GM18870 (cell line): ENCODE measurements around the gene S1PR3.

Experiments
- ATAC-seq: cut with Tn5 transposase; IDR thresholded peaks from one replicate; pipeline ENCODE4 v1.9.1; 2021; ENCODE audit warnings: moderate library complexity; ENCODE audit not compliant: unreplicated experiment

S1PR3 gene

DNA sequence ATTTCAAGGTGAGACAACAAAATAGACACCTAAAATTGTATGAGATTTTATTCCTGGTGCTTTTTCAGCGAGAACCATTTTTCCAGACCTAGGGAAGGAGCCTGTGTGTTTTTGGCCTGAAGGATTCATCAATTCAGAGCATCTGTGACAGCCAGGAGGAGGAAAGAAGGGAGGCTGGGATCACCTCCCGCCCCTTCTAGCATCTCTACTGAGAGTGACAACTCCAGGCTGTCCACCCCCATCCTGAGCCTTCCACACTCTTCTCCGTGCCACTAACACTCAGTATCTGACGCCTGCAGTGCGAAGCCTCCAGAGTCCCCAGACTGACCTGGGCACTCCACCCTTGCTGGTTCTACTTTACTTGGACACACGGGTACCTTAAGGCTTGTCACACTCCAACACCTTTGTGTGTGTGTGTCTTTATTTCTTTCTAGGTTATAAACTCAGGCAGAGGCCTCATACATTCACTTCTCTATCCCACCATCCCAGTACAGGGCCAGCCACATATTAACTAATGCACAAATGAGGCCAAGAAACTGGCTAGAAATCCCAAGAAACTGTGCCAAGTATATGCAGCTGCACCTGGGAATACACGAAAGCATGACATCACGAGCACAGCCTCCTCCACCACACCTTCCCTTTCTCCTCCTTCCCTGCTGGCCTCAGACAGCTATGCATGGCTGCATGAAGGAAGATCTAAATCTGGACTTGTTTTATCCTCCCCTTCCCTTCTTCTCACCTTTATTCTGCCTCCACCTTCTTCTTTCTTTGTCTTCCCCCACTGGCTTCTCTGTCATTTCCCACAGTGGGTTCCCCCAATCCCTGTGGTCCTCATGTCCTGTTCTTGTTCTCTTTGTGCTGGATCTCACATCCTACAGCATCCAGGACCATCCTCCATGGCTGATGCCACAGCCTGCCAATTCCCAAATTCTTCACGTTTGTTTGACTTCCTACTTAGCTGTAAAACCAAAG lies 16.0 kb downstream of the S1PR3 start:
- ATAC-seq: no peak

DNA sequence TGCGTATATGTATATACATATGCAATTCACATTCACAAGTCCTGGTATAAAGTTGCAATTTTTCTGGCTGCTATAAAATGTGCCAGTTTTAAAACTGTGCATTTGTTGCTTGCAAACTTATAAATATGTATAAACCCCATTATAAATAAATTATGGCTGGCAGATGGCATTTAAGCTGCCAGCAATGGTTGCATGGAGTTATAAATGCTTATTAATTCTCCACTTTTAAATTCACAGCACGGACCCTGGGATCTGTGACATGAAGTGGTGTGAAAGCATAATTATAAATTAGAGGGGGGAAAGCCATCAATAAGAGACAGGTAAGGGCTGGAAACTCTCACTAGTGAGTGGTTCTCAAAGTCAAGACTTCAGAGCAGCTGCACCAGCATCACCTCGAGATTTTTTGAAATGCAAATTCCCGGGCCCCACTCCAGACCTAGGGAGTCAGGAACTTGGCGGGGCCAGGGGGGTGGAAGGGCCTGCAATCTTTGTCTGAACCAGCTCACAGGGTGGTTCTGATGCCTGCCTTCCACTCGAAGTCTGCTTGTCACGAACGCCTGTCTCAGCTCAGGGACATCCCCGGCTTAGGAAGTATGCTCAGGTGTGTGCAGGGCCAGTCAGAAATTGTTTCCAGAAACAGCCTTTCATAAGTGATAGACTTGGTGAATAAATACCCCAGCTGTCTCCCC lies 16.9 kb downstream of the S1PR3 start:
- no peak for ATAC-seq

DNA sequence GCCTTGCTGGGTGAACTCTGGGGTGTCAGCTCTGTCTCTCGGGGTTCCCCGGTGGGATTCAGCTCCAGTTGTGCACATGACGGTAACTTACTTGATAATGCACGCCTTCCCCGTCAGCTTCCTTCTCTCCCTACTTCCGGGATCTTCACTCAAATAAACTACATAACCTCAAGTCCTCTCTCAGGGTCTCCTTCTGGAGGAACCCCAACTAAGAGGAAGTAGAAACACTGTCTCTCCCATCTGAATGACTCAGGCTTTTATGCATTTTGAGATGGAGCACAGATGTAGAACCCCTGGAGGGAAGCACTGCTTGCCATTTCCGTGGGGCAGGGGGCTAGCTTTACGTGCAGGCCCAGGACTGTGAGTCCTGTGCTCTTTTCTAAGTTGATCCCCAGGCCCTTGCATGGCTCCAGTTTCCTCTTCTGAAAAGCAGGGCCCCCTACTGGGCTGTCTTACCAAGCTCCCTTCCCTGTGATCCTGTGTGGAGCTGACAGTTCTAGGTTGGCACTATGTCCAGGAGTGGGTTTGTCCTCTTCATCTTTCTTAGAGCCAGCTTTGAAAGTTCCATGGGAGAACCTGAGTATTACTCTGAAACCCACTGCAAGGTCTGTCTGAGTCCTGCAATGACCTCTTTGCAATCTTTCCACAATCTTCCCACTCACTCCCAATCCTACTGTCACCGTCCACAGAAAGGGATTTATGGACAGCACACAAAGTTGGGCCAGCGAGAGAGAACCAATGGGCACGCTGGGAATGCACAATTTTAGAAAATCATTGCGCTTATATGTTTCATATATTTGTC lies 17.7 kb downstream of the S1PR3 start:
- ATAC-seq: no peak

DNA sequence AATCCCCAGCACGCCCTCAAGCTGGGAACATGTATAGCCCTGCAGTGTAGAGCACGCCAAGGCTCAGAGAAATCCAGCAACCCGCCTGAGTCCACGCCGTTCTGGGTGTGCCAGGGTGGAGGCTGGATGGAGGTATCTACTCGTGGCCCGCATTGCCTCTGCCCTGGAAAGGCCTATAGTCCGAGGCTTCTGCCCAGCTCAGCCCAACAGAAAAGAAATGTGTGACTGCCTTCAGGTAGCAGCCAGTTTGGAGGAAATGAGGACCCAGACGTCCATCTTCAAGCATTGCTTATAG lies 18.2 kb downstream of the S1PR3 start:
- ATAC-seq: no peak

DNA sequence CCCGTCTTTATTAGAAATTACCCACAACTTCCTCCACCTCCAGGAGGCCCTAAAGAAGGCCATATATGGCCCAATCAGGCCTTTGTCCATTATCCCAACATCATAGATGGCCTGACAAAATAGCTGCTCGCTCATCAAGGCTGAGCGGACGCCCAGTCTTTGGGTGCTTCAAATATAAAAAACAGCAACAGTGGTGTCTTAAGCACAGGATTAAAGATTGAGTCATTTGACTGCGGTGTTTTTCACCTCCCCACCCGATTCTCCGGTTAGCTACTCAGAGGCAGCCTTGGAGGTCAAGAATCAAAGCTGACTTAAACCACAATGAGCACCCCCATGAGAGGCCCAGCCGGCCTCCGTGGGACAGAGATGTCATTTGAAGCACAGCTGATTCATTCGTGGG lies 18.8 kb downstream of the S1PR3 start:
- no peak for ATAC-seq

DNA sequence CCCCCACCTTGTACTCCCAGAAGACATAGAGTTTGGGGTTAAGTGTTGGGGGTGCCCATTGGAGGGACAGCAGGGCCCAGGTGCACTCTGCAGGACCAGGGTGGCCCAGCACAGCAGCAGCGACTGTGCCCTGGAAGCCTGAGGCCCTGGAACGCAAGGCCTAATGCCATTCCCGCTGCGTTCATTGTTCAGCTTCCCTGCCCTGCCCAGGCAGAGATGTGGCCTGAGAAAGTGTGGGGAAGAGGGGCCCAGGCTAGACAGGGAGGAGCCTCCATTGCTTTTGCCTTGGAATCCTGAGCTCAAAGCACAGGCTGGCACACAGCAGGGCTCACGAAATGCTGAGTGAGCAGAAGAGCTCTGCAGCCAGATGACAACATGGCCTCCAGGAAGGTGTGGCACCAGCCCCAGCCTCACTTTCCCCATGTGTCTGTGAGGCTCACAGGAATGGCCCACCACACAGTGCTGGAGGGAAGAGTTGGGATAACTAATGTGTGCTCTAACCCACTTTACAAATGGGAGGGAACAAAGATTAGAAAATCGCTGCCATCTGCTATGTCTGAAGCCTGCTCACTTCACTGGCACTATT lies 19.4 kb downstream of the S1PR3 start:
- no peak for ATAC-seq

DNA sequence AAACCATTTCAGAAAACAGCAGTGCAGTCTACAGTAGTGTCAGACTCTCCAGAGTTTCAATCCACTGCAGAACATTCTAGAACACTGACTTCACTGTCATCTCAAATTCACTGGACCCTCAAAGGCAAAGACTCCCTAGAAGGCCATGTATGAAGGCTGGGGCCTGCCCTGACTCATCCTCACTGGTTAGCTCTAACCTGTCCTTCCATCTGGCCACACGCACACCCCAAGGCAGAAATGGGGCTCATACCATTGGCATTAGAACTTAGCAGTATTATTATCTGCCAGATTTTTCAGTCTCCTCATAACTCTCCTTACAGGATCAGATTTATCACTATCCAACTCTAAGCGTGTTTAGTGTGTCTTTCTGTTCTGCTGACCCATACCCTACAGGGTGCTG lies 20.4 kb downstream of the S1PR3 start:
- ATAC-seq: no peak

DNA sequence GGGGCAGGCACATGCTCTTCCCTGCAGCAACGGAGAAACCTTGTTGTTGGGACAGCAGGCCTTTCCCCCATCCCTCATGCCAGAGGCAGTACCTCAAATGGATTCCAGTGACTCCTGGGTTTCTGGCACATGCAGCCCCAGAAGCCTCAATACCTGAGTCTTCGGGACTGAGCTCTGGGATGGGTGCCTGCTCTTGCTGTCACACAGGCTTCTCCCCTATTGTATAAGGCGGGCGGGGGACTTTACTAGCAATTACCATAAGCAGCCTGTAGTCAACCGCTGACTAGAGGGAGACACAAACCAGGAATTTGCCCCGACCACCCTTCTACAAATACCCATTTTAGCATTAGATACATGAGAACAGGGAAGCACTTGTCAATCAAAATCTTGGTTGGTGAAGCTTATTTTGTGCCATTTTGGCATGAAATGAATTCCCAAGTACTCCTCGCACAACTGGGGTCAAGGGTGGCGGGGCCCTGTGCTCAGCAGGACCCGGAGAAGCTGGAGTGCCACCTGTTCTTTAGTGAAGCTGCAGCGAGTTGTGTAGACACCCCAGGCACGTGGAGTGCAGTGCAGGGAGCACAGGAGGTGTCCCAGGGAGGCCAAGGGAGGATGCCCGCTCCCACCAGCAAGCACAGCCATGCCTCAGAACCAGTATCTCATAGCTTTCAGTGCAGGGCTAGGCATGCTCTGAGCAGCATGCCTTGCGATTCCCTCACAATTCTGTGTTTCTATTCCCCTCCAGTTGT lies 21.2 kb downstream of the S1PR3 start:
- ATAC-seq: no peak

DNA sequence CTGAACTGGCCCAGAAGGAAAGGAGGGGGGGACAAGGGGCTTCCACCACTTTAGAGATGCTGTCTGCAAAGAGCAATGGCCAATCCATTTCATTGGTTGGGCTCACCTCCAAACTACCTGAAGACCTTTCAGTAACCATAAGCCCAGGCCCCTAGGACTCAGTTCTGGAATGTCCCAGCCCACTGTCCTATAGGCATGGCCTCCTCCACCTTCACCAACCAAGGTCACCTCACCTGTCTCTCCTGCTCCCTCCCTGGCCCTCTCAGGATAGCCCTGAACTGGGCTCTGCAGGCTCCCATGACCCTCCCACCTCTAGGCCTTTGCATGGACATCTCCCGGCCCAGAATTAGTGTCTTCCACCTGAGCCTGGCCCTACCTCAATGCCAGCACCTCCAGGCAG lies 22.4 kb downstream of the S1PR3 start:
- ATAC-seq: no peak

DNA sequence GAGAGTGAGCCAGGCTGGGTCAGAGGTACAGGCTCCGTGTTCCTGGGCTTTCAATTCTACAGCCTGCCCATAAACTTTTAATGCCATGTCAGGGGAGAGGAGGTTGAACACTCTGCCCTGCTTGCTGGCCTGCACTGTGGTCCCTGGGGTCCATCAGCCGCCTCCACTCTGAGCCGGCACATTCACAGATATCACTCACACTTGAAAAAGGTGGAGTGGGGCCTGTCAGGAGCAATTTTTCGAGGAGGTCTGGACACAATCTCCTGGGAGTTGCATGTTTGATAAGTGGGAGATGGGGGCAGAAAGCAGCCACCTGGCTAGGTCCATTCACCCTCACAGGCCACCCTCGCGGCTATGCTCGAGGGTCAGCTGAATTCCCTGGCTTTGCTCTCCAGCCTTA lies 22.9 kb downstream of the S1PR3 start:
- ATAC-seq: no peak

DNA sequence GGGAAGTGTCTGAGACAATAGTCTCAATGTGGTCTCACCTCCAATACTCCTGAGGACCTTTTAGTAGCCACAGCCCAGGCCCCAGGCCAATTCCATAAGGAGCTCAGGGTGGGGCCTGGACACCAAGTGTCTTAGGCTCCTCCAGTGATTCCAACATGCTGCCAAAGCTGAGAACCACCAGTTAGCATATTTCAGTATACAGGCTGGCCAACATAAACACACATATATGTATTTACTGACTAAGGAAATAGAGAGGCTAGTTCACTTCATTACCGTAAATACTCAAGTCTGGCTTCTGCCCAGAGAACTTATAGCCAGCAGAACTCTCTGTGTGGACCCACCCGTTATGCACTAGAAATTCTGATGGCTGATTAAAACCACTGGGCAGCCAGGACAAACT lies 24.1 kb downstream of the S1PR3 start:
- no peak for ATAC-seq

DNA sequence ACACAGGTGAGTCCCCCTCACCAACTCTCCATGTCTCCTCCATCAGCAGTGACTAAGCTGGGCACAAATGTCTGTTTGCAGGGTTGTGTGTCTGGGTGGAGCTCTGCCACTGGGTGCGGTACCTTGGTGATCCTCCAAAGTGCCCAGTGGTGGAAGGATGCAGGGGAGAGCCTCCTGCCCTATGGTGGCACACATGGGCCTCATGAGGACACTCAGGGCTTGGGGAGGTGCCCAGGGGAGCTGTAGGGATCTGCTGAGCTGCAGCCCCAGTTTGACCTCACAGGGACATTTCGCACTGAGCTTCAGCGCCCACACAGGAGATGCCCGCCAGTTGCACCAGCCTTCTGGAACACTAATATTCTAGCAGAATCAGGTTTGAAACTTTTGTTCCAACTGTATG lies 29.5 kb downstream of the S1PR3 start:
- ATAC-seq: no peak

DNA sequence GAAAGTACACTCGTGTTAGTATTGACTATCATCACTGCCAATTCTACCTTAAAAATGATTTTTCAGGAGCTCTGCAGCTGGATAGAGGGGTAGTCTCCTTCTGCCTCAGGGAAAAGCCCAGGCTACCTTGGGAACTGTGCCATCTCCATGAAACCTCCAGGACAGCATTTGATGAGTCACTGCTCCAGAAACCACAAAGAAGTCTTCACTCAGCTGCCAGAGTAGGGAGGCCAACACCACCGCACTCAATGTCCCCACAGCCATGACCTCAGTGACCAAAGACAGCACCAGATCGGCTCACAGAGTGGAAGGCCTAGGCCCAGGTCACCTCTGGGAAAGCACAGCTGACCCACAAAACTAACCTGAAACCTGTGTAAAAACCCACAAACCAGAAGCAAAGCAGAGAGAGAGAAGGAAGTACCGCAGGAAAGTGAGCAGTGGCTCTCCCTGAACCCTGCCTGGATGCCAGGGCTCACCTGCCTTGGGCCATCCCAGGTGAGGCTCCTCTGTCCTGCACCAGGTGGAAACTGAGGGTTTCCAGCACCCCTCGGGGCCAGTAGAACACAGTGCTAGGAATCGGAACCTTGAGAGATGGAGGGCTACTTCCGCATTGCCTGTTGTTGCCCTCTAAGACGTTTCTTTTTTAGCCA lies 30.0 kb downstream of the S1PR3 start:
- no peak for ATAC-seq

DNA sequence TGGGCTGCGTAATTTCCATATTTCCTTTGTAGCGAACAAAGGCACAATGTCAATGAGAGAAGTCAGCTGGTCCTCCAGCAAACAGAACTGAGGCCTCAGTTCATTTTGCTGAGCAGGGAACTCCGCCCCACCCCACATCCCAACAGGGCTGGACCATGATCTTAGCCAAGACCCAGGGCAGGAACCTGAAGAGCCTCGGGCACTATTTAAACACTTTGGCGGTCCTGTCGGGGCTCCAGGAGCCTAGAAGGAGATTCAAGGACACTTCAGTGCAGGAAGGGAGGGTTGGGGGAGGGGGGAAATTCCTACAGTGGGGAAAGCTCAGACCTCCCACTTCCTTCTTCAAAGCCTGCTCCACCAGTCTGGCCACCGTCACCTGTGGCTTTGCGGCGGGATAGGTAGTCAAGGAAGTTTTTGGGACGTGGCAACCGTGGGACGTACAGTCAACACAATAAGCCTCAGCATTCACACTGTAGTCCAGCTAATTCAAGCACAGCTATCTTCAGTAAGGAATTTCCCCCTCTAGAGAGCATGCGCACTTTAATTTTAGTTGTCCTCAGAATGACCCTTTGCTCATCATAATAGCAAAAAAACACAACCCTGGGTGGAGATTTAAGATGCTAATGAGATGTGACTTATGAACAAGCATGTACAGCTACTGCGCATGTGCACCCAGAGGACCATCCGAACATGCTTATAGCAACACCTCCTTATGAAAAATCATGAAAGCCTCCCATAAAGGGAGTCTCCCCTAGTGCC lies 30.9 kb downstream of the S1PR3 start:
- ATAC-seq: no peak

DNA sequence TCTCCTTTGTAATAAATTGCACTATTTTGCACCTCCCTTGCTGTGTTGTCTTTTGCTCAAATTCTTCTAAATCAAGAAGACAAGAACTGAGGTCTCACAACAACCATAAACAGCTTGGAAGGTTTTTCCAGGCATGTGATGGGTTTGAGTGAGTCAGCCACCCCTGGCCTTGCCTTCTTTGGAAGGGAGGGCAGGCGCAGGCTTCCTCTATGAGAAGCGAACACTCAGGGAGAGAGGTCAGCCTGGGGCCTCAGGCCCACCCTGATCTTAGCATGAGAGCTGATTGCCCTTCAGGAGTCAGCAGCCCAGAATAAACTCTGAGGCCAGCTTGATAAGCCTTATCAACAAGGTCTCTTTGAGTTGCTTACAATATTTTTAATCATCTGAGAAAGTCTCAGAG lies 31.6 kb downstream of the S1PR3 start:
- no peak for ATAC-seq

DNA sequence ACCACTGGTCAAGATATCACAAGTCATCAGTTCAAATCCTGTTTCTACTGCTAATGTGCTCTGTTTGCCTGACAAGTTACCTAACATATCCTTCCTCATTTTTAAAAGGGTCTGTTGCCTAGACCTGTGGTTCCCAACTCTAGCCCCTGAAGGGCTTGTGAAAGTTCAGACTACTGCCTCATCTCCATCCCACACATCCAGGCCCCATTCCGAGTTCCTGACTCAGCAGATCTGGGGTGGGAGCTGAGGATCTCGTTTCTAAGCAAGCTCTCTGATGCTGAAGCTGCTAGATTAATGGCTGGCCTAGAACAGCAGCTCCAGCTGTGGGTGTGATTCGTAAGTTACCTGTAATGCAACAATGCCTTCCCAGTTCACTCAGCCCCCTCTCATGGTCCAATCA lies 32.5 kb downstream of the S1PR3 start:
- ATAC-seq: no peak

DNA sequence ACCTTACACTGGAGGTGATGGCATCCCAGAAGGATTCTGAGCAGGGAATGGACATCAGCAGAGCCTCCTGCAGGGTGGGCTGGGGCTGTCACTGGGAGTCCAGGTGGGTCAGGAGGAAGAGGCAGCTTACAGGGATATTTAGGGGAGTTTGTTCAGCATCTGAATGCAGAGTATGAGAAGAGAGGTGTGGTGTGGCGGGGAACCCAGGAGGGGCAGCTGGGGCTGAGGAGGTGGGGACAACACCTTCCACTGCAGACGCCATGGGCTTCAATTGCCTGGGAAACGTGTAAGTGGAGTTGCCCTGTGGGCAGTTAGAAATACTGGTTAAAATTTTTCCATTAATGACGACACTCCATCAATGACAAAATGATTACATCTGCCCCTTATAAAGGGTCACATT lies 33.5 kb downstream of the S1PR3 start:
- ATAC-seq: no peak

DNA sequence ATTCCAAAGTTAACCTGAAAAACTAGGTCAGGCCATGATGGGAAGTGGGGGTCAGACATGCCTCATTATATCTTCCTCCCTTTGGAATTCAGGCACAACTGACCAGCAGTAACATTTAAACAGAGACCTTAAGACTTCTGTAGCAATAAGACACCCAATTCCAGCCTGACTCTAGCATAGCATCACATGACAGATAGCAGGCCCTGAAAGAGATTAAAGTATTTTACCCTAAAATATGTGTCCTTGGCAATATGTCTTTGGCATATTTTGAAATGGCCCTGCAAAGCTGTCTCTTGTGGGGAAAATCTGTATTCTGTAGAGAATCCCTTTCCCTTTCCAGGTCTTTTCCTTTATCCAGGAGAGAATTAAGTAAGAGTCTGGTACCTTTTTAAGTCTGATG lies 34.3 kb downstream of the S1PR3 start:
- ATAC-seq: no peak

DNA sequence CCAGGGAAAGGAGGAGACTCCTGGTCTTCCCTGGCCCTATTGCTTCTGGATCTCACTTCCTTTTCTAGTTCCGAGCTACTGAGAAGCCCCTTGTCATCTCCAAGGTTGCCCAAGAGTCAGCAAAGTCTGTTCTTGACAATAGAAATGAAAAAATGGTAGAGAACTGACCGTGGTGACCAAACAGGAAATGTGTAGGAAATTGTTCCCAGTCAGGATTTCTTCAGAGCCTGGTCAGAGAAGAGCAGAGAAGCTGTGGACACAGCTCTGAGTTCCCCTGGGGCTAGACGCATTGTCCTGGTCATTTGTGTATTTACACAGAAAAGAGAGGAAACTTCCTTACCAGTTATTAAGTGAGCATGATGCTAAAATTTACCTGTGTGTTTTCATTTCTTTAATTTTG lies 35.6 kb downstream of the S1PR3 start:
- no peak for ATAC-seq
